Fibroblast of villous mesenchyme (primary cell): Measurements from ENCODE around the gene FASLG. TPM values are rescaled to one million over a fixed set of nuclear protein-coding genes. Genes with fewer than 3 reads are reported as not detected.

ENCODE experiments used
- DNase-seq: peaks from one replicate; pipeline ENCODE4 v3.0.0-alpha.2; 2010; ENCODE audit warnings: low read depth
- H3K4me3 ChIP-seq: 2 replicates; pipeline ENCODE4 v1.5.1; 2011; ENCODE audit warnings: low read depth, mild to moderate bottlenecking, low read length
- total RNA-seq: library from RNA; depleted of rRNA; stranded (reverse); fragments of >200 nt; gene quantifications from 2 replicates; pipeline ENCODE4 v1.2.3, GENCODE V29; 2012
- TF ChIP-seq, protein P1 (sequence below): IDR thresholded peaks from 2 replicates; pipeline ENCODE4 v1.5.1; 2012; ENCODE audit warnings: low read depth, mild to moderate bottlenecking, low read length; ENCODE audit not compliant: insufficient read depth

Gene FASLG
- total RNA-seq, 1 donor = not detected

DNA sequence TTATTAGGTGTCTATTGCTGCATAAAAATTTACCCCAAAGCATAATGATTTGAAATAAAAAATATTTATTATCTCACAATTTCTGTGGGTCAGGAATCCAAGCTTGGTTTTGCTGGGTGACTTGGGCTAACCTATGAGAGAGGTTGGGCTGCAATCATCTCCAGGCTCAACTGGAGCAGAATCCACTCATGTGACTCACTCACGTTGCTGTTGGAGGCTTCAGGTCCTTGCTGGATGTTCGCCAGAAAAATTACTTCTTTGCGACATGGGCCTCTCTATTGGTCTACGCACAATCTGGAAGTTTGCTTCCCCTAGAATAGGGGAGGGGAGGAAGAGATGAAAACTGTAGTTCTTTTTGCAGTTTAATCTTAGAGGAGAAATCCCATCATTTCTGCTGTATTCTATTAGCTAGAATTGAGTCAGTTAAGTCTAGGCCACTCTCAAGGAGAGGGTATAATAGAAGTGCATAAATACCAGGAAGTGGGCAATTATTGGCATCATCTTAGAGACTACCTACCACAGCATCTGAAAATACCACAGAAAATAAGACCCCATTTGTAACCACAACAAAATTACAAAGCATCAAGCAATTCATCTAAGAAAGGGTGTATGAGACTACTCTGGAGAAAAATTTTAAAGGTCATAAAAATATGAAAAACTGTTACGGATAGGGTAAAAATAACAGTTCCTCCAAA lies 5.7 kb upstream of the FASLG start:
- H3K4me3 ChIP-seq = no peak overlapping the region
- TF ChIP-seq, protein P1, sequence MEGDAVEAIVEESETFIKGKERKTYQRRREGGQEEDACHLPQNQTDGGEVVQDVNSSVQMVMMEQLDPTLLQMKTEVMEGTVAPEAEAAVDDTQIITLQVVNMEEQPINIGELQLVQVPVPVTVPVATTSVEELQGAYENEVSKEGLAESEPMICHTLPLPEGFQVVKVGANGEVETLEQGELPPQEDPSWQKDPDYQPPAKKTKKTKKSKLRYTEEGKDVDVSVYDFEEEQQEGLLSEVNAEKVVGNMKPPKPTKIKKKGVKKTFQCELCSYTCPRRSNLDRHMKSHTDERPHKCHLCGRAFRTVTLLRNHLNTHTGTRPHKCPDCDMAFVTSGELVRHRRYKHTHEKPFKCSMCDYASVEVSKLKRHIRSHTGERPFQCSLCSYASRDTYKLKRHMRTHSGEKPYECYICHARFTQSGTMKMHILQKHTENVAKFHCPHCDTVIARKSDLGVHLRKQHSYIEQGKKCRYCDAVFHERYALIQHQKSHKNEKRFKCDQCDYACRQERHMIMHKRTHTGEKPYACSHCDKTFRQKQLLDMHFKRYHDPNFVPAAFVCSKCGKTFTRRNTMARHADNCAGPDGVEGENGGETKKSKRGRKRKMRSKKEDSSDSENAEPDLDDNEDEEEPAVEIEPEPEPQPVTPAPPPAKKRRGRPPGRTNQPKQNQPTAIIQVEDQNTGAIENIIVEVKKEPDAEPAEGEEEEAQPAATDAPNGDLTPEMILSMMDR = no peak
- no peak for DNase-seq

DNA sequence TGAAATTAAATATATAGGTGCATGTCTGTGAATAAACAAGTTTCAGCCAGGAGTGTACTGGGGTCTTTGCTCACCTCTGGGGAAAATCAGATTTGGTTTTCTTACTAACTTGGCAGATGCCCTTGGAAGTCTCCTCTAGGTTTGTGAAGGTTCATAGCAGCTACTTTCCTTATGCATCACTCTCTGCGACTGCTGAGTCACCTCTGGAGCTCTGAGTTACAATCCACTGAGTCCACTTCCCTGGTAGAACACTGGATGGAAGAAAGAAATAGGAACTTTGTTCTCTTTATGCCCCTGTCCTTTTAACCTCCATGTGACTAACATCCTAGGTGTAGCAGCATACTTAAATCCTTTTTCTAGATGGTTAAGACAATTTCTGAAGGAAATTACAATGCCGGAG lies 4.4 kb upstream of the FASLG start:
- peak; percentile 39 for DNase-seq
- TF ChIP-seq, protein P1 = no peak
- no peak overlapping the region for H3K4me3 ChIP-seq

DNA sequence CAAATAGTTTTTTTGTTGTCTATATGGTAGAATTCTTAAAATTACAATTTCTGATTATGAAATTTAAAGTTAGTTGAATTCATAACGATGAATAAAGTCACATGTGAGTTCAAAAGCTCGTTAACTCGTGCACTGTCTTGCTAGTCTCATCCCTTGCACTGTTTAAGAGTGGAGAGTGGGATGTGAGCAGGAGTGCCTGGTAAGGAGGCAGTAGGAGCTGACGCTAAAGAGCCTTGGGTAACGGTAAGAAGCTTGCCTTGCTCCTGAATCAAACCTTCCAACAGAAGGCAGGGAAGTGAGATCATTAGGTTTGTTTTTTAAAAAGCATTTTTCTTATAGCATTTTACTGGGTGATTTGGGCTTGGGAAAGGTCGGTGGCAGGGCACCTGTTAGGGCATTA lies 2.3 kb upstream of the FASLG start:
- no peak for DNase-seq
- TF ChIP-seq, protein P1 = no peak
- no peak overlapping the region for H3K4me3 ChIP-seq

DNA sequence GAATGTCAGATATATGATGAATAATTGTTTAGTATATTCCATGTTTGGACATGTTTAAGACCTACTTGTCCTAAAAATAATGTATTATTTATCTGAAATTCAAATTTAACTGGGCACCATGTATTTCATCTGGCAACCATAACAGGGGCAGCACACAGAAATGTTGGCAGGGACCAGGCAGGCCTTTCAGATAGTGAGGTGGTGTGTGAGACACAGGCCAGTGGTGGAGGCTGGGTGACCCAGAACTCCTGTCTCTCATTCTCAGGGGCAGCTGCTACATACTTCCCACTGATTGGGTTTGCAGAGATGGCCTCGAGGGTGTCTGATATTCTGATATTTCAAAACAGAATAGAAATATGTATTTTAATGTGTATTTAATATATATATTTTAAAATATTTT lies 1.3 kb upstream of the FASLG start:
- DNase-seq = no peak
- H3K4me3 ChIP-seq = no peak overlapping the region
- TF ChIP-seq, protein P1 = no peak

DNA sequence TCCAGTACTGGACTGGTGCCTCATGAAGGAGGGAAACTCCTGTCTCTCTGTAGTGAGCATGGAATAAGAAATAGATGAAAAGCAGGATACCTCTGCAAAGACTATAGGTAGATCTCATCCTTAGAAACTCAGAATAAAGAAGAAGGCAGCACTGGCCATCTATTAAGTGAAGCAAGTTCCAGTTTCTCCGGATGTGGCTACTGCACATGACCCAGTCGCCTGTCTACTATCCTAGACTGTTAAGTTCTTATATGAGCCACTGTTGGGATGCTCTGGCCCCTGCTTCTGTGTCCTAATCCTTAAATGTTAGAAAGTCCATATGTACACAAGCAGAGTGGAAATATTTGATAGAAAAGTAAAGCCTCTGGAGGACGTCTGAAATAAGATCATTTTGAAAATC lies 2.2 kb downstream of the FASLG start:
- TF ChIP-seq, protein P1 = no peak
- DNase-seq = no peak
- no peak overlapping the region for H3K4me3 ChIP-seq

DNA sequence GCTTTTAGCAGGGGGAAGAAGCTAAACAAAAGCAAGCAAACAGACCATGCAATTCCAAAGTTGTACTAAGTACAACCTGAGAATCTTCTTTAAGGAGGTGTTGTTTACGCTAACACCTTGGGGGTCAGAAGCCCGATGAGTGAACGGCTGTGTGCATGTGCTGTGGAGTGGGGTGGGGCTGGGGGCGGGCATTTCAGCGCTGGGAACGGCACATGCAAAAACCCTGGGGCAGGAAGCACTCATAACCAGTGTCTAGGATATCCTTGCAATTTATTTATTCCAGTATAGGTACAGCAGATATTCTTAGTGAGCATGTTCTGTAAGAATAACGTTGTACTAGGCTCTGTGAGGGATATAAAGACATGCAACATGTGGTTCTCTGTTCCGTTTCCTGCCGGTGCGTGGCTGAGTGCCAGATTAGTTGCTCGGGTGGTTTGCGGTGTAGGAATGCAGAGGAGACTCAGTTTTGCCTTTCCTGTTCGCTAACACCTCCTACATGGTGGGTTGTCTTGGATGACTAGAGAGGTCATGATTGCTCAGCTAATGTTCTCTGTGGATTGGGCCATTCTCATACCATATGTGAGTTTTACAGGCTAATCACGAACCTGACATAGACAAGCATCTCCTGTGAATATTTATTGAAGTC lies 3.7 kb downstream of the FASLG start:
- H3K4me3 ChIP-seq = no peak overlapping the region
- peak; percentile 71 for DNase-seq
- TF ChIP-seq, protein P1 = no peak
